HG02840 (cell line): ENCODE results near the gene LGMN.
"Not testable (repeated sequence)": the region's sequence is repeated elsewhere in the genome, so short reads cannot be mapped to it uniquely, and the experiment has no call there.

Source experiments
- ATAC-seq: cut with Tn5 transposase; IDR thresholded peaks from one replicate; pipeline ENCODE4 v1.9.1; 2021; ENCODE audit warnings: mild to moderate bottlenecking, moderate library complexity, moderate number of reproducible peaks; ENCODE audit not compliant: unreplicated experiment, low FRiP score

The LGMN gene

DNA sequence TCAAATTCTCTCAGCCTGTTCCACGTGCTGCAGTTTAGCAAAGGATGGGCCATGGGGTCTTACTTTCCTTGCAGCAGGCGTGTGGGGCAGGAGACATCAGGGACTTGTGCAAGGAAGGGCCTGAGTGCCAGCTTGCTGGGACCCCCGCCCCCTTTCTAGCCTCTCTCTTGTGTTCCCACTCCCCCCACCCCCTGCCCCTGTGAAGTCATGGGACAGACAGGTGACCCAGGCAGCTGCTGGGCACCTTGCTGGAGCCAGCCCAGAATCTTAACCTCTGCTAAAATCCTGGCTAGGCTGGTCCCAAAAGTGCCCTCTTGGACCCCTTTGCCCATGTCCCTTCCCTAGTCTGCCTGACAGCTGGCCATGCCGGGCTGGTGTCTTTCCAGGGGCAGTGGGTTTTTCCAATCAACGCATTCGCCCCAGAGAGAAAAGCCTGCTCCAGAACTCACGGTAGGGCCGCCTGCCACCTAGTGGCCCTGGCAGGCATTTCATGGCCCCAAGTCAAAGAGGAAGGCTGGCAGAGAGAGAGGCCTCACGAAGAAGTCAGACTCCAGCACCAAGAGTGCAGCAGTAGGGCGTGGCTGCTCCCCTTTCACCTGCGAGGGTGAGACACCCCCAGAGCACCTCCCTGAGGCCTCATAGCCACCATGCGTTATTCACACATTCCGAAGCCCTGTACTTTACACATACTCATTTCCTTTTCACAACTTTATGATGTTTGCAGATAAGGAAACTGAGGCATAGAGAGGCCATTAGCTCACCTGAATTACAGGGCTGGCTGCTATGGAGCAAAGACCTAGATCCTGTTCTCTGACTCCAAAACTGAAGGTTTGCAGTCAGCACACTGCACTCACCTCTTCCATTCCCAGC lies 67.4 kb downstream of the LGMN start:
- no peak for ATAC-seq

DNA sequence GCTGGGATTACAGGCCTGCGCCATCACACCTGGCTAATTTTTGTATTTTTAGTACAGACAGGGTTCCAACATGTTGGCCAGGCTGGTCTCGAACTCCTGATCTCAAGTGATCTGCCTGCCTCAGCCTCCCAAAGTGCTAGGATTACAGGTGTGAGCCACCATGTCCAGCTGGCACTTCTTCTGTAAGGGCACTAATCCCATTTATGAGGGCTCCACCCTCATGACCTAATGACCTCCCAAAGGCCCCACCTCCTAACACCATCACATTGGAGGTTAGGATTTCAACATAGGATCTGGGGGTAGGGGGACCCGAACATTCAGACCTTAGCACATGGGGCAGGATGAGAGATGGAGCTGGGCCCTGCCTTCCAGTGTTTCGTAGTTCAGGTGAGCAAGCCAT lies 68.1 kb downstream of the LGMN start:
- not testable (repeated sequence) for ATAC-seq

DNA sequence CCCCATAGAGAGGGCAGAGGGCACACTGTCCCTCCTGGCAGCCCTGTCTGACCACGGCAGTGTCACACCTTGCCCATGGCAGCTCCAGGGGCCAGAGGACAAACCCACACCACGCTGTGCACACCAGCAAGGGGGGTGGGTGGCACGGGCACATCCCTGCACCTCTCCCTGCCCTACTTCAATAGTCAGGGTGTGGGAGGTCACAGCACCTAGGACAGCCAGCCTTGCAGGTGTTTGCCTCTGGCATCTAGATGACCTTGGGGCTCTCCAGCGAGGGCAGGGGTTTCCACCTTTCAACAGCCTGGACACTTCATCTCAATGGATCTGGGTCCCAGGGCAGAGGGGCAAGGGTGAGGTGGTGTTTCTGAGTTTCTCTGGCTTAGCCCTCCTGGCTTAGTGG lies 69.2 kb downstream of the LGMN start:
- ATAC-seq, result no peak

DNA sequence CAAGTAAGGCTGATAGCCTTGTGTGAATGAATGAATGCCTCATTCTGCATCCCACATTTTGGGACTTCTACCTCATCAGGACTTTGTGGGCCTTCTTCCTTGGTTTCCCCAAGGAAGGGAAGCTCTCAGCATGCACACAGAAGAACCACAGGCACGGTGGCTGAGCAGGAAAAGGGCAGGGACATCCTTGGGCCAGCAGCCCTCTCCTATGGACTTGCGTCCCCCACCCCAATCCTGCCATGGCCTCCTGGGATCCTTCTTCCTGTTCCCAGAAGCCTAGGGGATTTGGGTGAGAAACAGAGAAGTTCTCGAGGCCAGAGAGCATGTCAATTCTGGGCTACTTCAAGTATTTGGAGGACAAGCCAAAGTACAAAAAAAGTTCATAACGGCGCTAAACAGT lies 69.7 kb downstream of the LGMN start:
- no peak for ATAC-seq

DNA sequence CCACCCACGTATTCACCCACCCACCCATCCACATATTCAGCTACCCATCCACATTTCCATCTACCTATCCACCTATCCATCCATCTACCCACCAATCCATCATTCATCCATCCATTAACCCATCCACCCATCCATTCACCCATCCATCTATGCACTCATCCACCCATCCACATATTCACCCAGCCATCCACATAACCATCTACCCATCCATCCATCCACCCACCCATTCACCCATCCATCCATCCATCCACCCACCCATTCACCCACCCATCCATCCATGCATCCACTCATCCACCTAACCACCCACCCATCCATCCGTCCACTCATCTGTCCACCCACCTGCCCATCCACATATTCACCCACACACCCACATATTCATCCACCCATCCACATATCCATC lies 70.5 kb downstream of the LGMN start:
- ATAC-seq, result no peak

DNA sequence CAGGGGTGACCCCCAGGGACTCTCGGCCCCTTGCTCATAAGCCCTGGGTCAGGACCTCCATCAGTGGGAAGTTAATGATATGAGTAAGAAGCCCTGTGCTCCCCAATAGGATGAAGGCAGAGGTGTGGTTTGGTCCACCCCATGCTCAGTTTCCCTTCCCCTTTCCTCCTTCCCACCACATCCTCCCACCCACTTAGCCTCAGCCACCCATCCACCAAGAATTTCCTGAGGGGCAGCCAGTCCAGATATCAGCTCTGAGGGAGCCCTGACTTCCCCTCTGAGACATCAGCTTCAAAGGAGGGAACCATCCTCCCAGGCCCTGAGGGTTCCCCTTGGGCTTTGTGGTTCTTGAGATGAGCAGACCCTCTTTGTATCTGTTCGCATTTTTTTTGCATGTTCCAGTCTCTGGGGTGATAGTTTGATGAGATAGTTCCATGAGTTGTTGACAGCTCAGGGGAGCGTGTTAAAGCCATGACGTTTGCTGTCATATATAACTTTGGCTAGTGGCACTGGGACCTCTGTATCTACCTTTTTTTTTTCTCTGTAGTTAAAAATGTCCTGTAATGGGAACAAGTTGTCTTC lies 71.2 kb downstream of the LGMN start:
- peak; percentile 79 for ATAC-seq

DNA sequence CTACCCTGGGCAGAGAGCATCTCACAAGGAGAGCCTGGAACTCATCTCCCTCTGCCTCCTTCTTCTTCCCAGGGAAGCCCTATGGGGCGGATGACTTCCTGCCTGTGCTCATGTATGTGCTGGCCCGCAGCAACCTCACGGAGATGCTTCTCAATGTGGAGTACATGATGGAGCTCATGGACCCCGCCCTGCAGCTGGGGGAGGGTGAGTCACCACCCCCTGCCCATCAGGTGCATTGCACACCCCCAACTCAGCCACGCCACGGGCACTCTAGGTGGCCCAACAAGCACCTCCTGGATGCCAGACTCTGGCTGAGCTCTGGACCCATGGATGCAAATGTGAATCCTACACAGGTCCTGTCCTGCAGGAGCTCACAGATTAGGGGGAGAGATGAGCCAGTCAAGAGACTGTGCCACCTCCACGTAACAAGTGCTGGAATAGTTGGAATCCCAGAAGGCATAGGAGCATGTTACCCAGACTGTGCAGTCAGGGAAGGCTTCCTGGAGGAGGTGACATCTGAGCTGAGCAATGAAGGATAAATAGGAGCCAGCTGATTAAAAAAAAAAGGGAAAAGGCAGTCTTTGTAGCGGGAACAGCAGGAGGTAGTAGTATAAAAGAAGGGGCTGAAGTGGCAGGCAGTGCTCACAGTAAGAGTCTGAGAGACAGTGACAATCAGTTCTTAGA lies 71.9 kb downstream of the LGMN start:
- peak; percentile 3 for ATAC-seq

DNA sequence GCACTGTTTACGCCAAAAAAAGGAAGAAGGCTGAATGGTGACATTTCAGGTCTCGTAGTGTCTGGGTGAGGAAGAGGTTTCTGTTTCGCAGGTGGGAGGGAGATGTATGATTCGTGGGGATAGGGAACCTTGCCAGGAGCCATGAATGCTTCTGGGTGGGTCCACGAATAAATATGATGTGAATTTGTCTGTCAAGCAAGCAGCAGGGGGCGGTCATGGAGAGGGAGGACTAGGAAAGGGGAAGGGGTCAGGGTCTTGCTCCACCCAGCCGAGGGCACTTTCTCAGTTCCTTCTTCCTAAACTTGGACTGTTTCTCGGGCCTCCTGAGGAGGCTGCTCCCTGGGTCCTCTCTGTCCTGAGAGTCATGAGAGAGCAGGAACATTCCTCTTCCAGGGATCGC lies 72.5 kb downstream of the LGMN start:
- no peak for ATAC-seq

DNA sequence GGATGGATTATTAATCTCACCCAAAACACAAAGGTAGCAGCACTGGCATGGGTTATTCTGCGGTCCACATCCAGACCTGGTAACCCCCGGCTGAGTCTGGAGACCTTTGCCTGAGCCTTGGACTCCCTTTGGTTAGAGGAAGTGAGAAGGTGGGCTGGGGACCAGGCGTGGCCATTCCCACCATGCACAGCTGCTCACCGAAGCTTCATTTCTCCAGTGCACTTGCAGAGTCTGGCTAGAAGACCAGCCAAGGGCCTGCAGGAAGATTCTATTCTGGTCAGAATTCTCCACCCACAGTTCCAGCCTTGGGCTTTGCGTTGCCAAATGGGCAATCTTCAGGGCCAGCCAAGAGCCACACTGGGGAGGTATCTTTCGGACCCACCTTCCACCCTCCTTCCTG lies 73.0 kb downstream of the LGMN start:
- no peak for ATAC-seq

DNA sequence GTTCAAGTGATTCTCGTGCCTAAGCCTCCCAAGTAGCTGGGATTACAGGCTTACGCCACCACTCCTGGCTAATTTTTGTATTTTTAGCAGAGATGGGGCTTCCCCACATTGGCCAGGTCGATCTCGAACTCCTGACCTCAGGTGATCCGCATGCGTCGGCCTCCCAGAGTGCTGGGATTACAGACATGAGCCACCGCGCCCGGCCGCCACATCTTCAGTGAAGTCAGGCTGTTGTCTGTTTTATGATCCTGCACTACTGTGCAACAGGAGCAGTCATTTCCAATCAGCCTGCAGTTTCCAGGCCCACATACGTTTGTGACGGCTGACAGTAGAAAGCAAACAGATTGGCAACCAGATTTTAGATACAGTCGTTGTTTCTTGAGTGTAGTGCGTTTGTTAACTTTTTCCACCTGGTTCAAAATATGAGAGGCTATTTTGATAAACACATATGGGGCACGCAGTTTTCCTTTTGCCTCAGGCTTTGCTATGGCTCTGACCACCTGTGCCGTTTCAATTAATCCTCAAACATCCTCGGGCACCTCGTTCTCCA lies 74.8 kb downstream of the LGMN start:
- ATAC-seq, result no peak

DNA sequence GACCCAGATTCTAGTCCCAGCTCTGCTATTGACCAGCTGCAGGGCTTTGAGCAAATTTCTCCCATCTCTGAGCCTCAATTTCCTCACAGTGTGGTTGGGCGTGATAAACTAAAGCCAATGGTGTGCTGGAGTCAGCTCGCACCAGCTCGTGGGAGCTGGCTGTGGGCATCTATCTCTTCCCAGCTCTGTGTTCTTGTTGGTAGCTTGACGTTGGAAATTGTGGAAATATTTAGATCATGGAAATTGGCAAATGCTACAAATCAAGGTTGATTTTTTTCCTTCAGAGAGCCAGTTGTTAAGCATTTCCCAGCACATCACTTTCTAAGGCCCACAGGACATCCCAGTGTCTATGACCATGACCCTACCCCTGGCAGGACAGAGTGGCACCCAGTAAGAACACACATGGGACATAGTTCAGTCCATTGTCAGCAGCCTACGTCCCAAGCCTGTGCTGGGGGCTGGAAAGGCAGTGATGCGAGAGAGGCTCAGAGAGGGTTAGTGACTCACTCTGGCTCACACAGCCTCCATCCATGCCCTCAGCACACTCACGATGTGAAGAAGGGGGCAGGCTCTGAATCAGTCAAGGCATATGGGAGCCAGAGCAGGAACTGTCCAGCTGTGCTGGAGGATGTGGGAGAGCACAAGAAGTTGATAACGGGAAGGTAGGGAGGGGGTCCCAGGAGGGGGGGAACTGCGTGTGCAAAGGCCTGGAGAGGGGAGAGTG lies 77.6 kb downstream of the LGMN start:
- ATAC-seq, result no peak

DNA sequence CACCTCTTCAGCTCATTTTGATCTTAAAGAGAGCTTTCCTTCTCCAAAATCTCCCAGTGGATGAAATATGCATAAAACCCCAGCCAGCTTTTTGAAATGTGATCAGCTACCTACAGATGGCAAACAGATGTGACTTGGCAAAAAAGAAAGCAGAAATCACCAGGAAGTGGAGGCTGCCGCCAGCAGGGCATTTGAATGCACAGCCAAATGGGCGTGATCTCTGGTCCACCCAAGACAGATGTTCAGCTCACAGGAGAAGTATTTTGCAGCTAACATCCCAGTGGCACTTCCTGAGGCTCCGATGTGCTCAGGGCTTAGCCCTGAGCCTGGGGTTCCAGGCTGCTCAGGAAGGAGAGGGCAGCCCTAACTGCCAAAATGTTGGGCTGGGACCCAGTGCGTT lies 78.3 kb downstream of the LGMN start:
- no peak for ATAC-seq

DNA sequence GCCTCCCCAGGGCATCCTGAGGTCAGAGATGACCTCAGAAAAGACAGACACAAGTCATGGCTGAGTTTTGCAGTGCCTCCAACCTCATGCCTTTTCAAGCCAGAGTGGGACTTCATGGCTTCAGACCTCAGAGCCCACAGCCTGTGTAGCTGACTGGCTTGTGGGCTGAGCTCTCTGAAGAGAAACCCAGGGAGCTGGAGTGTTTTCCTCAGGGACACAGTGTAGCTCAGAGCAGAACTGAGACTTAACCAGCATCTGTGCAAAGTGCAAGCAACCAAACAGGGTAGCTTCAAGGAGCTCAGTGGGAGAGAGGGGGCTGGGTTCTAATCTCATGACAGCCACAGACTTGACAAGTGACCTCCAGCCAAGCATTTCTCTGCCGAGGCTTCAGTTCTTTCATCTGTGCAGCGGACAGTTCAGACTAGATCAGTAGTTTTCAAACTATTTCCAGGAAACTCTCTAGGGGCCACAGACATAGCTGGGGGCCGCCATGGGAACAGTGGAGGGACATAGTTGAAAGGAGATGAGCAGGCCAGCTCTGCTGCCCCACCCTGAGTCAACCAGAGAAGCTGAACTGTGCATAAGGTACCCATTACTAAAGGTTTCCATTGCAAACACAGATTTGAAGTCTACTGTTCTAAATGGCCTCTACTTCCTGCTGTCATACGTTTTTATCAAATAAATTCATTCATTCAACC lies 80.0 kb downstream of the LGMN start:
- ATAC-seq, result no peak

DNA sequence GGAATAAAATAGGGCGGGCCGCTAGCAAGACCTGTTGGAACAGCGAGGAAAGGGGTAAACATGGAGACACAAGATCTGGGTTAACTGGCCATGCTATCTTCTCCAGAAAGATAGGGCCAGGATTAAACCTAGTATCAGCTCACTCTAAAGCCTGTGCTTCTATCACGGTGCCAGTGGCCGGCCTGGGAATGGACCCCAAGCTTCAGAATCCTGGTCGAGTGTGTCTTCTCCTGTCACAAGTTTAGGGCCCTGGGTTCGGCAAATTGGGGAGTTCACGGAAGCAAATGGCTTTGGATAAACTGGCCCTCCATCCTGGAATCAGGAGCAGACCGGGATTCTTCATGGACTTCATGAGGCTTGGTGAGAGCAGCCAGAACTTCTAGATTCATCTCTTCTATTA lies 82.2 kb downstream of the LGMN start:
- no peak for ATAC-seq

DNA sequence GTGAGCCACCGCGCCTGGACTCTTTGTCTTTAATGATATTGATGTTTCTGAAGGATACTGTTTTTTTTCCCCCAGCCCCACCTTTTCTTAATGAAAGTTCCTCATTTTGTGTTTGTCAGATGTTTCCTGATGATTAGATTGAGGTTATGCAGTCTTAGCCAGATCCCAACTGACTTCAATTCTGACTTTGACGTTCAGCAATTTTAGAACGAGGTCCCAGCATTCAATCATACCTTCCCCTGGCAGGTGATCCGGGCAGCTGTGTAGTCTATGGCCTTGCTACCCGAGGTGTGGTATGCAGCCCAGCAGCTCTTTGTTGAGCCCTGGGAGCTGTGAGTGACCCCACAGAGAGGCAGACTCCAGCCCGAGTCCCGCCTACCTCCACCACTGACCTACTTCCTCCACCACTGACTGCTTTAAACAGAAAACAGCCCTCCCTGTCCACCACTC lies 82.7 kb downstream of the LGMN start:
- no peak for ATAC-seq

DNA sequence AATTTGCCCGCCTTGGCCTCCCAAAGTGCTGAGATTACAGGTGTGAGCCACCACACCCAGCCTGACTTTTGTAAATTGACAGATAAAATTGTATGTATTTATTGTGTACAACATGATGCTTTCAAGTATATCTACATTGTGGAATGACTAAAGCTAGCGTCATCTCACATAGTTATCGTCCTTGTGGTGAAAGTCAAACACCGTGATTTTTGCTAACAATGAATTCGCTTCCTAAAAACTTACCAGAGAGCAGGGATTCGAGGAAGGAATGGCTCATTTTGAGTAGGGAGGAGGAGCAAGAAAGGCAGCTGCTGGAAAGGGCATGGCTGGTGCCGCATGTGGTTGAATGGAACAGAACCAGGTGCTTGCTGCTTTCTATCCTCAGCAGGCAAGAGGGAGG lies 85.4 kb downstream of the LGMN start:
- no peak for ATAC-seq

DNA sequence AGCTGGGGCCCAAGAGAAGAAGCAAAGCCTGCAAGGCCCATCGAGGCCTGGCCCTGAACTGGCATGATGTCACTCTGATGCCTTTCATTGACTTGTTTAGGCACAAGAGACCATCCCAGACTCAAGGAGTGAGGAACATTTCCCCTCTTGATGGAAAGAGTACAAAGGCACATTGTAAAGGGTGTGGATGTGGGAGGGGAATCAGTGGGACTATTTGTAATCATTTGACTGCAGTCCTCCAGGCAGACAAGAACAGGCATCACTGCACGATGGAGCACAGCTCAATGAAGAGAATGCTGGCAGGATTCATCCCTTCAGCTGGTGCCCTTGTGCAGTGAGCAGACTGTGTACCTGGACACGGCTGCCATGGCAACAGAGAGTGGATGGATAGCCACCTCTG lies 87.9 kb downstream of the LGMN start:
- ATAC-seq, result no peak

DNA sequence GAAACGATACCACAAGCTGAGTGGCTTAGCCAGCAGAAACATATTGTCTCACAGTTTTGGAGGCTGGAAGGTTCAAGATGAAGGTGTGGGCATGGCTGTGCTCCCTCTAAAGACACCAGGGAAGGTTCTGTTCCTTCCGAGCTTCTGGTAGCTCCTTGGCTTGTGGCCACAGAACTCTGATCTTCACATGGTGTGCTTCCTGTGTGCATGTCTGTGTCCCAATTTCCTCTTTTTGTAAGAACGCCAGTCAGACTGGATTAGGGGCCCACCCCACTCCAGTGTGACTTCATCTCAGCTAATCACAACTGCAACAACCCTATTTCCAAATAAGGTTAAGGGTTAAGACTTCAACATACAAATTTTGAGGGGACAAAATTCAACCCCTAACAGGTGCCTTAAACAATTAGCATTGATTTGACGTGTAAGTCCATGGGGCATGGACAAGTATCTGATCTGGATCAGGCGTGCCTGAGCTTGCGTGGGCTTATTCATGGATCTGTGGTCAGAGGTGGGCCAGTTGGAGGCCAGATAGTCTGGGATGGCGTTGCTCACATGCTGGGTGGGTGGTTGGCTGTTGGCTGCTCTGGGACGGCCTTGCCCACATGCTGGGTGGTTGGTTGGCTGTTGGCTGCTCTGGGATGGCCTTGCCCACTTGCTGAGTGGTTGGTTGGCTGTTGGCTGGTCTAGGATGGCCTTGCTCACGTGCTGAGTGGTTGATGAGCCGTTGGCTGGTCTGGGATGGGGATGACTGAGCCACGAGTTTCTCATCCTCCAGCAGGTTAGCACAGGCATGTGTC lies 88.5 kb downstream of the LGMN start:
- ATAC-seq, result no peak

DNA sequence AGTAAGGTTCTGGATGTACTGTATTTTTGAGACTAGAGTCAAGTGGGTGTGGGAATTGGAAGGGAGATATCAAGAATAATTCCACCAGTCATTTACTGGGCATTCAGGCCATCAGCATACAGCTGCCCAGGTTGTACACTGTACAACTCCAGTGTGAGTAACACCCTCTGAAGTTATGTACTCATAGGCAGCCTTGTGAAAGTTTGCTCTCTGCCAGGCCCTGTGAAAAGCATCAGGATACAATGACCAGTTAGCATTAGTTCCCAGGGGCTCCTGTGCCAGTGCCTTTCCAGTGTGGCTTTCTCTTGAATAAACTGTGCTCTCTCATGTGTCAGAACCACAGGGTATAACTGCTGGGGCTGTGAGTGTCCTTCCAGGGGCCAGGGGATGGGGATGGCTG lies 89.7 kb downstream of the LGMN start:
- no peak for ATAC-seq
